ENCODE data around the gene ZFP36L1.

Gene ZFP36L1

DNA sequence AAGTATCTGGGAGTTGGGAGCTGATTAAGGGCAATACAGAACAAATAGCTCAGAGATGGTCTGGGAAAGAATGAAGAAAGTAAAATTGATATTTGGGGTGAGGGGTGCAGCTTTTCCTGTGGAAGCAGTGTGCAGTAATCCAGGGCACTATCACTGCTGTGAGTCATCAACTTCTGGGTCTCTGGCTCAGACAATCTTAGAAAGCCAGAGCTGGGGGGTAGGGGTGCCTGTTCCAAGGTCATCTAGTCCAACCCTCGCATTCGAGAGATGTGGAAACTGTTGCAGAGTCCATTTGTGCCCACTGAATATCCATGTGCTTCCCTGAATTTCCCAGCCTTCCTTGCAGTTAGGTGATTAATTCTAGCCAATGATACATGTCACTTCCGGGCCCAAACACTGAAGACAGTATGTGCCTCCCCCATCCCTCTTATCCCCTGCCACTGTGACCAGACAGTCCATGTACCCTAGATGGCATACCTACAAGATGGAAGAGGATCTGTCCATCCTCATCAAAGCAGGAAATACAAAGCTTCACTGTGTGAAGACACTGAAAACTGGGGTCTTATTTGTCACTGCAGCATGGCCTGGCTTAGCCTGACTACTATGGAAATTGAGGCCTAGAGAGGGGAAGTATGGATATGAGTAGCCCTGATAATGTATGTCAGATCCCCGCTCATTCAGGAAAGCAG, 51.9 kb downstream of the ZFP36L1 start:
- H3K9me3 ChIP-seq (ENCODE audit: control insufficient read depth in 1 of 2, low read length in 2 of 2): peaks cover 3 to 5% of the 10 kb centered on the region in 2 donors
- peaks cover 0 to 3% of the 10 kb centered on the region in 2 donors for H3K4me1 ChIP-seq (ENCODE audit: control insufficient read depth in 1 of 2, insufficient read depth in 2 of 2, low read length in 2 of 2)
- H3K36me3 ChIP-seq (ENCODE audit: control insufficient read depth in 1 of 2, insufficient read depth in 2 of 2, low read length in 2 of 2): no peaks in the 10 kb centered on the region
- no peak overlapping the region for H3K27ac ChIP-seq (ENCODE audit: low read depth, low read length)
- no peak overlapping the region for H3K9ac ChIP-seq (ENCODE audit: low read depth in 1 of 2, low read length in 2 of 2)
- no peak overlapping the region for H3K4me3 ChIP-seq (ENCODE audit: low read depth in 1 of 2, low read length in 2 of 2)
- H3K27me3 ChIP-seq (ENCODE audit: control insufficient read depth in 1 of 2, insufficient read depth in 2 of 2, low read length in 2 of 2): no peaks in the 10 kb centered on the region

DNA sequence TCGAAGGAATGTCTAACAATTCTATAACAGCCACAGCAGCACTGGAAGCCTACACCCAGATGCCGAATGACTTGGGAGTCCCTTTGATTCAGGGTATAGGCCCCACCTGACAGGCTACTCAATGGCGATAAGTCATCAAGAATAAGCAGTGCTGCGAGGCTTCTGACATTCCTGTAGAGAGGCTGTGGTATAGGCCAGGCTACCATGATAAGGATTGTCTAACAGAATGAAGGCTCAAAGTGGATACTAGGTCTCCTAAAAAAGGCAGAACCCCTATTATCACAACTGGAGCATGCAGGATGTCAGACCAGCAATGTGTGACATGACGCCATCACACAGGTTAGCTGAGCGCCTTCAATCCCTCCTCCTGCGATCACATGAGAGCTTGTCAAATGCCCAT, 53.2 kb downstream of the ZFP36L1 start:
- peaks cover under 1 to 6% of the 10 kb centered on the region in 2 donors for H3K4me1 ChIP-seq (ENCODE audit: control insufficient read depth in 1 of 2, insufficient read depth in 2 of 2, low read length in 2 of 2)
- H3K9me3 ChIP-seq (ENCODE audit: control insufficient read depth in 1 of 2, low read length in 2 of 2): peaks cover 3 to 5% of the 10 kb centered on the region in 2 donors
- no peak overlapping the region for H3K27ac ChIP-seq (ENCODE audit: low read depth, low read length)
- no peak overlapping the region for H3K9ac ChIP-seq (ENCODE audit: low read depth in 1 of 2, low read length in 2 of 2)
- no peak overlapping the region for H3K4me3 ChIP-seq (ENCODE audit: low read depth in 1 of 2, low read length in 2 of 2)
- H3K27me3 ChIP-seq (ENCODE audit: control insufficient read depth in 1 of 2, insufficient read depth in 2 of 2, low read length in 2 of 2): no peaks in the 10 kb centered on the region
- no peaks in the 10 kb centered on the region for H3K36me3 ChIP-seq (ENCODE audit: control insufficient read depth in 1 of 2, insufficient read depth in 2 of 2, low read length in 2 of 2)

DNA sequence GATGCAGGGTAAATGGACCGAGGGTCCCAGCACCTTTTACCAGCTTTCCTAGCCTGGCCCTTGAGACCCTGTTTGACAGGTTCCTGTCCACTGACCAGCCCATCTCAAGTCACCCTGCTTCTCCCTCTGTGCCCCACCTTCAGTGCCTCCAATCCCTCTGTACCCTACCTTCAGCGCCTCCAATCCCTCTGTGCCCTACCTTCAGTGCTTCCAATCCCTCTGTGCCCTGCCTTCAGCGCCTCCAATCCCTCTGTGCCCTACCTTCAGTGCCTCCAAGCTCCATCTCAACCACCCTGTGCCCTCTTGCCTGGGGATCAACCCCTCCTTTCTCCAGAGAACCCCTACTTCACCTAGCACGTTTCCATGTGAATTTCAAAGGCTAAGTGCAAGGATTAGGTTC, 54.3 kb downstream of the ZFP36L1 start:
- Histone ChIP-seq H3K9ac (ENCODE audit: low read depth in 1 of 2, low read length in 2 of 2) (no peak overlapping the region), H3K36me3 (ENCODE audit: control insufficient read depth in 1 of 2, insufficient read depth in 2 of 2, low read length in 2 of 2) (no peaks in the 10 kb centered on the region), H3K27me3 (ENCODE audit: control insufficient read depth in 1 of 2, insufficient read depth in 2 of 2, low read length in 2 of 2) (no peaks in the 10 kb centered on the region), H3K9me3 (ENCODE audit: control insufficient read depth in 1 of 2, low read length in 2 of 2) (peaks cover 3 to 5% of the 10 kb centered on the region in 2 donors), H3K27ac (ENCODE audit: low read depth, low read length) (no peak overlapping the region), H3K4me1 (ENCODE audit: control insufficient read depth in 1 of 2, insufficient read depth in 2 of 2, low read length in 2 of 2) (peaks cover 10 to 13% of the 10 kb centered on the region in 2 donors), H3K4me3 (ENCODE audit: low read depth in 1 of 2, low read length in 2 of 2) (no peak overlapping the region)
